Neural progenitor cell (in vitro differentiated cells): ENCODE data around the gene COL8A2.

Experiments used
- EZH2 ChIP-seq: fragments of 200-600 bp; sonication (generic); IDR thresholded peaks from 2 replicates; pipeline ENCODE4 v1.6.1; 2017; ENCODE audit warnings: antibody characterized with exemption, mild to moderate bottlenecking, moderate library complexity
- EZH2phosphoT487 ChIP-seq: fragments of 200-600 bp; sonication (generic); IDR thresholded peaks from 2 replicates; pipeline ENCODE4 v1.6.1; 2017; ENCODE audit warnings: antibody characterized with exemption
- TF ChIP-seq, protein P1 (sequence below): fragments of 200-600 bp; sonication (generic); IDR thresholded peaks from 2 replicates; pipeline ENCODE4 v1.5.1; 2017; ENCODE audit warnings: antibody characterized with exemption, mild to moderate bottlenecking

DNA sequence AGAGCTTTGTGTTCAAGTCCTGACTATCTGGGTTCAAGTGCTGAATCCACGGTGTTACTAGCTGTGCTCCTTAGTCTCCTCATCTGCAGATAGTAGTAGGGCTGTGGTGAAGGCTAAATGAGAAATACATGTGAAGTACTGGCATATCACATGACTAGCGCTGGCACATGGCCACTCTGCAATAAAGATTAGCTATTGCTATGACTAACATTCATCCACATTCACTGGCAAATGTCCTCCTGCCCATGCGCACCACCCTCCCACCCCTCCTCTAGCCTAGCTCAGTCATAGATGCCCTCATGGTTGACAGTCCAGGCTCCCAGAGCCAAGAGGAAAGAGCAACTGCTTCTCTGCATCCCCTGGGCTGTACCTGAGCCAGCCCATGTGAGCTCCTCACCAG is 8.5 kb upstream of the COL8A2 start:
- TF ChIP-seq, protein P1, sequence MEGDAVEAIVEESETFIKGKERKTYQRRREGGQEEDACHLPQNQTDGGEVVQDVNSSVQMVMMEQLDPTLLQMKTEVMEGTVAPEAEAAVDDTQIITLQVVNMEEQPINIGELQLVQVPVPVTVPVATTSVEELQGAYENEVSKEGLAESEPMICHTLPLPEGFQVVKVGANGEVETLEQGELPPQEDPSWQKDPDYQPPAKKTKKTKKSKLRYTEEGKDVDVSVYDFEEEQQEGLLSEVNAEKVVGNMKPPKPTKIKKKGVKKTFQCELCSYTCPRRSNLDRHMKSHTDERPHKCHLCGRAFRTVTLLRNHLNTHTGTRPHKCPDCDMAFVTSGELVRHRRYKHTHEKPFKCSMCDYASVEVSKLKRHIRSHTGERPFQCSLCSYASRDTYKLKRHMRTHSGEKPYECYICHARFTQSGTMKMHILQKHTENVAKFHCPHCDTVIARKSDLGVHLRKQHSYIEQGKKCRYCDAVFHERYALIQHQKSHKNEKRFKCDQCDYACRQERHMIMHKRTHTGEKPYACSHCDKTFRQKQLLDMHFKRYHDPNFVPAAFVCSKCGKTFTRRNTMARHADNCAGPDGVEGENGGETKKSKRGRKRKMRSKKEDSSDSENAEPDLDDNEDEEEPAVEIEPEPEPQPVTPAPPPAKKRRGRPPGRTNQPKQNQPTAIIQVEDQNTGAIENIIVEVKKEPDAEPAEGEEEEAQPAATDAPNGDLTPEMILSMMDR = no peak
- no peak for TF ChIP-seq EZH2
- no peak for TF ChIP-seq EZH2phosphoT487
